WI38 (cell line): ENCODE data around the gene CPA2.
A peak's percentile ranks its signal among the peaks of the same experiment; 100 is the strongest.
"Not testable (repeated sequence)": the region's sequence is repeated elsewhere in the genome, so short reads cannot be mapped to it uniquely, and the experiment has no call there.

ENCODE experiments used
- H3K4me3 ChIP-seq: 2 replicates; pipeline ENCODE4 v1.5.1; 2011; ENCODE audit warnings: low read depth, mild to moderate bottlenecking, control low read depth, low read length
- TF ChIP-seq, protein P1 (sequence below): IDR thresholded peaks from 2 replicates; pipeline ENCODE4 v1.5.1; 2012; ENCODE audit warnings: low read depth, mild to moderate bottlenecking, control low read depth, low read length

Gene CPA2

DNA sequence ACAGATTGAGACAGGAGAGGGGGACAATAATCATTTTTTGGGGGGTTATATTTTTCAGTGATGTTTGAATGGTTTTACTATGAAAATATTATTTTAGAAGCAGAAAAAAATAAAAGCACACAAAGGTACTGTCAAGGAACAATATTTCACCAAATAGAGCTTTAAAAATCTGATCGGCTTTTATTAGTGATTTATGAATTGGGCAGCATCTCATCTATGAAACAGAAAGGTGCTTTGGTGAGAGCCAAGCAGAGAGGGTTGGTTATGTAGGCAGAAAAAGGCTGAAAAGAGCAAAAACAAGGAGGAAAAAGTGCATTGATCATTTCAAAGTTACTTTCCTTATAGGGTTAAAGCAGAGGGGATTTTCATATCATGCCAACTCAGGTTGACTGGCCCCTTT lies 26.4 kb upstream of the CPA2 start:
- H3K4me3 ChIP-seq, result no peak overlapping the region
- TF ChIP-seq, protein P1, sequence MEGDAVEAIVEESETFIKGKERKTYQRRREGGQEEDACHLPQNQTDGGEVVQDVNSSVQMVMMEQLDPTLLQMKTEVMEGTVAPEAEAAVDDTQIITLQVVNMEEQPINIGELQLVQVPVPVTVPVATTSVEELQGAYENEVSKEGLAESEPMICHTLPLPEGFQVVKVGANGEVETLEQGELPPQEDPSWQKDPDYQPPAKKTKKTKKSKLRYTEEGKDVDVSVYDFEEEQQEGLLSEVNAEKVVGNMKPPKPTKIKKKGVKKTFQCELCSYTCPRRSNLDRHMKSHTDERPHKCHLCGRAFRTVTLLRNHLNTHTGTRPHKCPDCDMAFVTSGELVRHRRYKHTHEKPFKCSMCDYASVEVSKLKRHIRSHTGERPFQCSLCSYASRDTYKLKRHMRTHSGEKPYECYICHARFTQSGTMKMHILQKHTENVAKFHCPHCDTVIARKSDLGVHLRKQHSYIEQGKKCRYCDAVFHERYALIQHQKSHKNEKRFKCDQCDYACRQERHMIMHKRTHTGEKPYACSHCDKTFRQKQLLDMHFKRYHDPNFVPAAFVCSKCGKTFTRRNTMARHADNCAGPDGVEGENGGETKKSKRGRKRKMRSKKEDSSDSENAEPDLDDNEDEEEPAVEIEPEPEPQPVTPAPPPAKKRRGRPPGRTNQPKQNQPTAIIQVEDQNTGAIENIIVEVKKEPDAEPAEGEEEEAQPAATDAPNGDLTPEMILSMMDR, result no peak

DNA sequence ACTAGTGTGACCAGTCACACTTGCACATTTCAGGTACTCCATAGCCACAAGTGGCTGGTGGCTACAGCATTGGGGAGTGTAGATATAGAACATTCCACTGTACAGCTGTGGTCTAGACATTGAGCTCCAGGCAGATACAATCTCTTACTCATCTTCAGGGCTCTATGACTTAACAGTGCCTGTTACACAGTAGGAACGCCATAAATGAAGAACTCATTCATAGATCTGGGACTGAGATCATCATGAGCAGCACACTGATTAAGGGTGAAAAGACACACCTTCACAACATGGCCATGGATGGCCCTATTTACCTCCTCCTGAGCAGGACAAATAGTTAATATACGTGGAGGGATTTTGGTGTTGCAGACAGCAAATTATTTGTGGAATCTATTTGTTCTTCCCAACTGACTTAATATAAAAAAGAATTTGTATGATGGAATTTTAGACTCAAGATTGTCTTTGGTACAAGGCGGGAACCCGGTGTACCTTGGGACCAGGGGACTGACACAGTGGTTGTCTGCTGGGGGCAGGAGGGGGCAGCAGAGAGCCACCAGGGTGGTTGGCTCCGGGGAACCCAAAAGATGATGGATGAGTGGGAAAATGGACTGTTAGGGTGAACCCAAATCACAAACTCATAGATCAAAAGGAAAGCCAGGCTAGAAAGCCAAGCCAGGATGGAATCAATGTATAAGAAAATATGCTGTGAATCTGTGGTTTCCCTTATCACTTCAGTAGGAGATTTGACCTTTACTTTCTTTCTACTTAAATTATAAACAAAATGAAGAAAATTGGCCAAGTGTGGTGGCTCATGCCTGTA lies 24.3 kb upstream of the CPA2 start:
- no peak overlapping the region for H3K4me3 ChIP-seq

DNA sequence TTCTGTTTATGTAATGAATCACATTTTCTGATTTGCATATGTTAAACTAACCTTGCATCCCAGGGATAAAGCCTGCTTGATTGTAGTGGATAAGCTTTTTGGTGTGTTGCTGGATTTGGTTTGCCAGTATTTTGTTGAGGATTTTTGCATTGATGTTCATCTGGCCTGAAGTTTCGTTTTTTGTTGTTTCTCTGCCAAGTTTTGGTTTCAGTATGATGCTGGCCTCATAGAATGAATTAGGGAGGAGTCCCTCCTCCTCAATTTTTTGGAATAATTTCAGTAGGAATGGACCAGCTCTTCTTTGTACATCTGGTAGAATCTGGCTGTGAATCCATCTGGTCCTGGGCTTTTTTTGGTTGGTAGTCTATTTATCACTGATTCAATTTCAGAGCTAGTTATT lies 23.2 kb upstream of the CPA2 start:
- H3K4me3 ChIP-seq, result not testable (repeated sequence)

More for the DNA sequence above, 24.3 kb upstream of the CPA2 start:
- TF ChIP-seq, protein P1, result peak; percentile 88

DNA sequence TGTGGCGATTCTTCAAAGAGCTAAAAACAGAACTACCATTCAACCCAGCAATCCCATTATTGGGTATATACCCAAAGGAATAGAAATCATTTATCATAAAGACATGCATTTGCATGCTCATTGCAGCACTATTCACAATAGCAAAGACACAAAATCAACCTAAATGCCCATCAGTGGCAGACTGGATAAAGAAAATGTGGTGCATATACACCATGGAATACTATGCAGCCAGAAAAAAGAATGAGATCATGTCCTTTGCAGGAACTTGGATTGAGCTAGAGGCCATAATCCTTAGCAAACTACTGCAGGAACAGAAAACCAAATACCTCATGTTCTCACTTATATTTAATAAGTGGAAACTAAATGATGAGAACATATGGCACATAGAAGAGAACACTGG lies 20.2 kb upstream of the CPA2 start:
- H3K4me3 ChIP-seq, result not testable (repeated sequence)

DNA sequence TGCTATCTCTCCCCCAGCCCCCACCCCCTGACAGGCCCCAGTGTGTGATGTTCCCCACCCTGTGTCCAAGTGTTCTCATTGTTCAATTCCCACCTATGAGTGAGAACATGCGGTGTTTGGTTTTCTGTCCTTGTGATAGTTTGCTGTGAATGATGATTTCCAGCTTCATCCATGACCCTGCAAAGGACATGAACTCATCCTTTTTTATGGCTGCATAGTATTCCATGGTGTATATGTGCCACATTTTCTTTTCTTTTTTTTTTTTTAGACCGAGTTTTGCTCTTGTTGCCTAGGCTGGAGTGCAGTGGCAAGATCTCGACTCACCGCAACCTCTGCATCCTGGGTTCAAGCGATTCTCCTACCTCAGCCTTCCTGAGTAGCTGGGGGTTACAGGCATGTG lies 17.8 kb upstream of the CPA2 start:
- H3K4me3 ChIP-seq, result not testable (repeated sequence)

DNA sequence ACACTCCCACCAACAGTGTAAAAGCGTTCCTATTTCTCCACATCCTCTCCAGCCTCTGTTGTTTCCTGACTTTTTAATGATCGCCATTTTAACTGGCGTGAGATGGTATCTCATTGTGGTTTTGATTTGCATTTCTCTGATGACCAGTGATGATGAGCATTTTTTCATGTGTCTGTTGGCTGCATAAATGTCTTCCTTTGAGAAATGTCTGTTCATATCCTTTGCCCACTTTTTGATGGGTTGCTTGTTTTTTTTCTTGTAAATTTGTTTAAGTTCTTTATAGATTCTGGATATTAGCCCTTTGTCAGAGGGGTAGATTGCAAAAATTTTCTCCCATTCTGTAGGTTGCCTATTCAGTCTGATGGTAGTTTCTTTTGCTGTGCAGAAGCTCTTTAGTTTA lies 17.0 kb upstream of the CPA2 start:
- not testable (repeated sequence) for H3K4me3 ChIP-seq

DNA sequence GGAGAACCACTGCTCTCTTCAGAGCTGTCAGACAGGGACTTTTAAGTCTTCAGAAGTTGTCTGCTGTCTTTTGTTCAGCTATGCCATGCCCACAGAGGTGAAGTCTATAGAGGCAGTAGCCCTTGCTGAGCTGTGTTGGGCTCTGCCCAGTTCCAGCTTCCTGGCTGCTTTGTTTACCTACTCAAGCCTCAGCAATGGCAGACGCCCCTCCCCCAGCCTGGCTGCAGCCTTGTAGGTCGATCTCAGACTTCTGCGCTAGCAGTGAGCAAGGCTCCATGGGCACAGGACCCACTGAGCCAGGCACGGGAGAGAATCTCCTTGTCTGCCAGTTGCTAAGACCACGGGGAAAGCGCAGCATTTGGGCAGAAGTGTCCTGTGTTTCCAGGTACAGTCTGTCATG lies 12.1 kb upstream of the CPA2 start:
- no peak overlapping the region for H3K4me3 ChIP-seq
- TF ChIP-seq, protein P1, result no peak

DNA sequence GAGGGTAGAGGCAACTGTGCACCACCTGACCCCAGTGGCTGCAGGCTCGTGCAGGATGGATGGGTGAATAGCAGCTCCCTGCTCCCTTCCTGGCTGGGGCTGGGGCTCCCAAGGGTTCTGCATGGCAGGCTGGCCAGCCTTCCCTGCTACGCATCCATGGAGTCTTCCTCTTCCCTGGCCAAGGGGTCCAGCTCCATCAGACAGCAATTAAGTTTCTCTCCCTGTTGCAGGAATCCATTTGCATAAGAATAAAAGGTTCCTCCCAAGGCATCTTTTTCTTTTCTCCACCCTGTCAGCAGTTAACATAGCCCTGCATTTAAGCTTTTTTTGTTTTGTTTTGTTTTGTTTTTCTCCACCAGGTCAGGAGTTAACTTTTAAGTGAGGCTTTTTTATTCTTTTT lies 10.0 kb upstream of the CPA2 start:
- TF ChIP-seq, protein P1, result no peak
- no peak overlapping the region for H3K4me3 ChIP-seq

DNA sequence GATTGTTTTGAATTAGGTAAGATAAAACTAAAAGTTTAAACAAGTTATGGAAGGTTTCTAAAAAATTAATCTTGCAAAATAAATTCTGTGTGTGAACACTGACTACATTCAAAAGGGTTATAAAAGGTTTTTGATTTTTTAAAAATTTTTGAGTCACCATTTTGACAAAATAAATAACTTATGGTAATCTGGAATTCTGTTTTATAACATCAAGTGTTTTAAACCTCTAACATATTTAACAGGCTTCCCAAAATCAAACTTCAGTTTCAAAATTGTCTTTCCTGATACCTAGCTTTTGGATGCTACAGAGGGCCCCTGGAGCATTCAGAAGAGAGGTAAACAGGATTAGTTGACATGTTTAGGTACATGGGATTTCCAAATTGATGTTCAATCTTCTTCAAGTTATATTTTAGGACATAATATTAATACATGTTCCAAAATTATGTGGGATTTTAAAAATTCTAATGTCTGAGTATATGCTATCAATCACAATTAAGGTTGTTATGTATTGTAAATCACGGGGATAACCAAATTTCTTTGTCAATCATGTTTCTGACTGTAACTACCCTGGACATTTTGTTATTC lies 8.1 kb upstream of the CPA2 start:
- H3K4me3 ChIP-seq, result no peak overlapping the region
- TF ChIP-seq, protein P1, result no peak
